ENCODE data around the gene CCT7. TPM values are rescaled to one million over a fixed set of nuclear protein-coding genes. Genes with fewer than 3 reads are reported as not detected.

CCT7 gene
- polyA plus RNA-seq, 2 of the 4 experiments (the other 2 are of a cell fraction): 685 to 850 TPM

GRCh38 chr2:73294239-73294638, 60.1 kb downstream of the CCT7 start:
- 45% methylated on average over 2 of the region's 2 CpGs for WGBS (ENCODE audit: missing lambda C conversion rate)
- DNase-seq (ENCODE audit: low read depth in 1 of 2, low spot score in 1 of 2): no peak
- ATAC-seq: no peak
- peaks cover 5% of the 10 kb centered on the region; the same call in 2 of the 3 replicates for H3K9me3 ChIP-seq
- H3K4me2 ChIP-seq: peak overlapping the region; percentile 95; the same call in 2 of the 3 replicates
- ChIA-PET CTCF (interaction anchor here (0.8 to 8.9 kb wide), 4 partner anchors 15 to 36 kb away, joined by 3 to 107 read pairs (median 14); no protein-coding TSS in a partner anchor), POLR2A (interaction anchor here (1.4 kb wide), 1 partner anchor 91 kb away, joined by 5 read pairs; the partner anchor contains the start of gene ALMS1)
- H3K4me3 ChIP-seq: peak overlapping the region; percentile 58; the same call in 1 of the 3 replicates
- TF ChIP-seq NPAS2 (CRISPR knock-in tag; IDR thresholded peaks at IDR 0.05; ENCODE audit: borderline replicate concordance) (no peak), JUNB (IDR thresholded peaks at IDR 0.05) (no peak), NFE2L2 (conservative IDR thresholded peaks at IDR 0.05; ENCODE audit: low read length) (no peak), ESRRA (IDR thresholded peaks at IDR 0.05; ENCODE audit: borderline replicate concordance, low read length) (no peak), GATA3 (IDR thresholded peaks at IDR 0.05; ENCODE audit: borderline replicate concordance) (no peak), FOXS1 (CRISPR knock-in tag; IDR thresholded peaks at IDR 0.05) (no peak), CBX2 (IDR thresholded peaks at IDR 0.05; ENCODE audit: borderline replicate concordance, low read depth) (no peak), RAD21 (conservative IDR thresholded peaks at IDR 0.05 in 1 of 2, IDR thresholded peaks at IDR 0.05 in 1 of 2) (no peak), SMC3 (IDR thresholded peaks at IDR 0.05) (no peak), MAFK (IDR thresholded peaks at IDR 0.05; ENCODE audit: partially characterized antibody) (no peak), CEBPB (IDR thresholded peaks at IDR 0.05) (no peak), CTCF (IDR thresholded peaks at IDR 0.05) (no peak), RCOR1 (IDR thresholded peaks at IDR 0.05; ENCODE audit: low read depth, low read length) (no peak), ZSCAN20 (CRISPR knock-in tag; IDR thresholded peaks at IDR 0.05) (no peak)
- no peak for FAIRE-seq
- no peak overlapping the region for H3K27ac ChIP-seq
- peaks cover 18% of the 10 kb centered on the region; the same call in 2 of the 3 replicates for H3K4me1 ChIP-seq

GRCh38 chr2:73295751-73296400, 61.8 kb downstream of the CCT7 start:
- ATAC-seq (no peak), FAIRE-seq (no peak), DNase-seq (ENCODE audit: low read depth in 1 of 2, low spot score in 1 of 2) (peak in 1 of 2 experiments; percentile 35)
- peaks cover 5% of the 10 kb centered on the region; the same call in 2 of the 3 replicates for H3K9me3 ChIP-seq
- CTCF ChIA-PET: interaction anchor here (0.7 to 1.2 kb wide), 2 partner anchors 16 to 48 kb away, joined by 3 read pairs; no protein-coding TSS in a partner anchor
- H3K4me2 ChIP-seq: no peak overlapping the region
- POLR2A ChIA-PET: interaction anchor here (0.8 kb wide), 1 partner anchor 90 kb away, joined by 3 read pairs; the partner anchor contains the start of gene ALMS1
- WGBS (ENCODE audit: missing lambda C conversion rate): 2% methylated on average over 5 of the region's 5 CpGs
- H3K4me3 ChIP-seq: no peak overlapping the region
- TF ChIP-seq KDM1A (IDR thresholded peaks at IDR 0.05; ENCODE audit: low read depth) (no peak), FOSL2 (IDR thresholded peaks at IDR 0.05) (no peak), FOSL2 (CRISPR knock-in tag; IDR thresholded peaks at IDR 0.05) (no peak), ZC3H11A (IDR thresholded peaks at IDR 0.05) (no peak), POLR2A (IDR thresholded peaks at IDR 0.05; ENCODE audit: low read length) (no peak), TP53 (CRISPR knock-in tag; IDR thresholded peaks at IDR 0.05) (no peak), CHD2 (IDR thresholded peaks at IDR 0.05; ENCODE audit: low read length, partially characterized antibody) (no peak), CBX8 (IDR thresholded peaks at IDR 0.05) (no peak), GATA3 (IDR thresholded peaks at IDR 0.05; ENCODE audit: borderline replicate concordance) (no peak), EHMT2 (IDR thresholded peaks at IDR 0.05; ENCODE audit: low read depth) (no peak), CEBPB (IDR thresholded peaks at IDR 0.05) (no peak)
- H3K27ac ChIP-seq: no peak overlapping the region
- peaks cover 18% of the 10 kb centered on the region; the same call in 2 of the 3 replicates for H3K4me1 ChIP-seq

- Histone ChIP-seq H3K27ac (no peak overlapping the region), H3K9me3 (peaks cover 5% of the 10 kb centered on the region; the same call in 2 of the 3 replicates), H3K4me1 (peaks cover 8% of the 10 kb centered on the region; the same call in 1 of the 3 replicates), H3K4me2 (no peak overlapping the region), H3K4me3 (no peak overlapping the region)
- WGBS (ENCODE audit: missing lambda C conversion rate): 18% methylated on average over 2 of the region's 2 CpGs
- no peak for FAIRE-seq
- ChIA-PET POLR2A (no interaction called here), CTCF (interaction anchor here (1.2 to 1.5 kb wide), 2 partner anchors 9 to 14 kb away, joined by 3 to 5 read pairs; no protein-coding TSS in a partner anchor)
- ATAC-seq: no peak
- DNase-seq (ENCODE audit: low read depth in 1 of 2, low spot score in 1 of 2): no peak
- TF ChIP-seq CEBPB (IDR thresholded peaks at IDR 0.05) (no peak), EHF (CRISPR knock-in tag; IDR thresholded peaks at IDR 0.05) (no peak), HDAC2 (IDR thresholded peaks at IDR 0.05) (no peak), HOXB5 (CRISPR knock-in tag; IDR thresholded peaks at IDR 0.05) (no peak), ZSCAN20 (CRISPR knock-in tag; IDR thresholded peaks at IDR 0.05) (no peak), MAFK (IDR thresholded peaks at IDR 0.05; ENCODE audit: partially characterized antibody) (no peak), FOXS1 (CRISPR knock-in tag; IDR thresholded peaks at IDR 0.05) (no peak), PBX3 (IDR thresholded peaks at IDR 0.05) (no peak), FOSB (CRISPR knock-in tag; IDR thresholded peaks at IDR 0.05) (no peak), EP300 (IDR thresholded peaks at IDR 0.05) (no peak), ATOH8 (CRISPR knock-in tag; IDR thresholded peaks at IDR 0.05; ENCODE audit: low read depth) (no peak), JUNB (IDR thresholded peaks at IDR 0.05) (no peak), POLR2AphosphoS2 (conservative IDR thresholded peaks at IDR 0.05; ENCODE audit: low read length) (no peak)
Measured at GRCh38 chr2:73297151-73297559, 63.0 kb downstream of the CCT7 start.
